GM19328 (cell line): ENCODE measurements around the gene SCML1.
A peak's percentile ranks its signal among the peaks of the same experiment; 100 is the strongest.

Source experiments
- ATAC-seq: cut with Tn5 transposase; IDR thresholded peaks from one replicate; pipeline ENCODE4 v1.9.1; 2021; ENCODE audit warnings: mild to moderate bottlenecking, moderate library complexity; ENCODE audit not compliant: unreplicated experiment

The SCML1 gene, protein sequence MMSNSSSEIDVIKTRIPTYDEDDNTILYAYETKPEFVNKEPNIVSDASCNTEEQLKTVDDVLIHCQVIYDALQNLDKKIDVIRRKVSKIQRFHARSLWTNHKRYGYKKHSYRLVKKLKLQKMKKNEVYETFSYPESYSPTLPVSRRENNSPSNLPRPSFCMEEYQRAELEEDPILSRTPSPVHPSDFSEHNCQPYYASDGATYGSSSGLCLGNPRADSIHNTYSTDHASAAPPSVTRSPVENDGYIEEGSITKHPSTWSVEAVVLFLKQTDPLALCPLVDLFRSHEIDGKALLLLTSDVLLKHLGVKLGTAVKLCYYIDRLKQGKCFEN

DNA sequence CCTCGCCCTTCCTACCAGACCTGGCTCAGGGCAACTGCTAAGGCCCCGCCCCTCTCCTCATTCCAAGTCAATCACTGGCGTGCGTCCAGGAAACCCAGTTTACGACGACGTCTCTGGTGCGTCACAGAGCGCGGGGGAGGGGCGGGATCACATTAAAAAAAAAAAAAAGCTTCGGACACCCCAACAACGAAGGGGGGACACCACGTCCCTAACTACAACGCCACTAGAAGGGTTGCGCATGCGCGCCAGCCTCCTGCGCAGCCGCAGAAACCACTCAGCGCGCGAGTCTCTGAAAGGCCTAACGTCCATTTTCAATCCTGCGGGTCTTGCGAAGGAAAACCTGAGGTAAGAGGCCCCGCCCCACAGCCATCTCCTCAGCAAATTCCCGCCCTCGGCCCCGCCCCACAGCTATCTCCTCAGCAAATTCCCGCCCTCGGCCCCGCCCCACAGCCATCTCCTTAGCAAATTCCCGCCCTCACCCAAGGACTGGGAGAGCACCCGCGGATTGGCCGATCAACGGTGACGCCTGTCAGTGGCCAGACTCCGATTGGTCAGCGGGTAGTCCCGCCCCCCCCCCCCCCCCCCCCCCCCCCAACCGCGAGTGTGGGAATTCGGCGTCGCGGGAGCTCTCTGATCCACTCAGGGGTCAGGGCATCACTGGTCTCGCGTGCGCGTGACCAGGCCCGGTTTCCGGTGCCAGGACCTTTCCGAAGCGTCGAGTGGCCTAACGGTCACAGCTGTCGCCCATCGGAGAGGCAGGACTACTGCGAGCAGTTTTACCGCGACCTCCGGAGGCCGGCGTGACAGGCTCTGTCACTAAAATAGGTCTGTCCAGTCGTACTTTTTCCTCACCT is at the start of gene SCML1:
TSS of gene SCML1 (plus strand) at position 638 of the 854 bp plus-strand sequence. CDS start 6,694 bp downstream, outside the sequence.
- ATAC-seq, result peak; percentile 72

DNA sequence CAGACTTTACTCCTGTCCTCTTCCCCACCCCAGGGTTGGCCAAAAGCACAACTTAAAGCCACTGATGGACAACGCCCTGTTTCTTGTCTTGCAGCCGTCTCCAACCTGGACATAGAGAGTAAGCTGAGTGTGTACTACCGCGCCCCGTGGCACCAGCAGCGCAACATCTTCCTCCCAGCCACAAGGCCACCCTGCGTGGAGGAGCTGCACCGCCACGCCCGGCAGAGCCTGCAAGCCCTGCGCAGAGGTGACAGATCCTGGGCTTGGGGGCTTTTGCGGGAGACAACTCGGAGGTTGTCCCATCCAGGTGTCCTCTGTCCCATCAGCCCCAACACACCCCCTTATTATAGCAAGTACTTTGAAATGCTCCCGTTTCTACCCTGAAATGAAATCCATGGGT is 49.6 kb upstream of the SCML1 start:
- ATAC-seq, result no peak

DNA sequence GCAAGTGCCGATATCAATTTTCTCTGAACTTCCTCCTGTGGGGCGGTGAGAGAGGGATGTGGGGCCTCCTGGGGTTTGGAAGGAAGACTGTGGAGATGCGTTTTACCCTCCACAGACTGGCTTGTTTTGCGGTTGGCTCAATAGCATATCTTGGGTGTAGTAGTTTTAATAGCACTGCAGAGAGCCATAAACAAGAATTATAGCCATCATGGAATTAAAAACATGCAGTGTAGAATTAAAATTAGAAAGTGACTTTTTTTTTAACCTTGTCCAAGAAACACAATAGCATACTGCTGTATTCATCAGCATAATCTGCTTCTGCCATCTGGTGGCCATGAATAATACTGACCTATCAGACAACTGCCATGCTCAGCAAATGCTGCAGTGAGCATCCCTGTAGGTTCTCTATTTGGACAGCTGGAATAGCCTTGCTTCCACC is 47.3 kb upstream of the SCML1 start:
- ATAC-seq, result peak; percentile 83

DNA sequence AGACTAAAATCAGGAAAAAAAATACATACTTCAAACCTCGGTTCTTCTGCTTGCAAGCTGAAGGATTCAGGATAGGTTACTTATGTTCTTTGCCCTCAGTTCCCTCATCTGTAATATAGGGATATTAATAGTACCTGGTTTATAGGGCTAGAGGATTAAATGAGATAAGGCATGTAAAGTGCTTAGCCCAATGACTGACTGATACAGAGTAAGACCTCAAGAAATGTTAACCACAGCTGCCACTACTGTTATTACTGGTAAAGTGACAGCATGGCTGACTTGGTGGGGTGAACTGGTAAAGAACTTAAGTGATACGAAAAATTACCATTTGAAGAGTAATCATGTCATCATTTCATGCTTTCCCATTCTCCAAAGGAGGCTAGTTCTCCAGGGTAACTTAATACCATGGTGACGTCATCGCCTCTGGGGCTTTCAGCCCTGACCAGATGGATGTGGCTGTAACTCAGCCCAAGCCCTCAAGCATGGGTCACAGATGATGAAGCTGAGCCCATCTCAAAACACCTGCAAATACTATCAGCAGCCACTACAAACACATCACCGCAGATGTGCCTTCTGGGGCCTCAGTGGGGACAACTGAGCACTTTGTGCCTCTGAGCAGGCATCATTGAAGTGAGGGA is 44.5 kb upstream of the SCML1 start:
- ATAC-seq, result no peak

DNA sequence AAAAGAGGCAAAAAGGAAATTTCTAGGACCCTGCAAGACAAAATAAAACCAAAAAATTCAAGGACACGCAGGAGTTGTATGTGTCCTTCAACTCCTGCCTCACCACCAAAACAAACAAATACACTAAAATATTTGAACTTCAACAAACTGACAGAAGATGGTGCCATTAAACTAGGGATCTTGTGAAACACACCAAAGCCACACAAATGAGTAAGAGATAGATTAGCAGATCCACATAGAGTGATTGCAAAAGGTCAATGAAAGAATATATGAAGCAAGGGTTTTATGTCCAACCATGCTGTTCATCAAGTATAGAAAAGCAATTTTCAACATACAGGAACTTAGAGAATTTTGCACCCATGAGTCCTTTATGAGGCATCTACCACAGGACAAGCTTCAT is 40.1 kb upstream of the SCML1 start:
- ATAC-seq, result no peak

DNA sequence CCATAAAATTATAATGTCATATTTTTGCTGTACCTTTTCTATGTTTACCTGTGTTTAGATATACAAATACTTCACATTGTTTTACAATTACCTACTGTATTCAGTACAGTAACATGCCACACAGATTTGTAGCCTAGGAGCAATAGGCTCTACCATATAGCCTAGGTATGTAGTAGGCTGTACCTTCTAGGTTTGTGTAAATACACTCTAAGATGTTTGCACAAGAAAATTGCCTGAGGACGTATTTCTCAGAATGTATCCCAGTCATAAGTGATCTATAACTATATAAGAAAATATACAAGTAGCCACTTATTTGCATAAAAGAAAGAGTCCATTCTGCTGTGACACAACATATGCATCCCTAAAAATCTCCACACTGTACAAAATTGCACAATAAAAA is 36.3 kb upstream of the SCML1 start:
- ATAC-seq, result no peak

DNA sequence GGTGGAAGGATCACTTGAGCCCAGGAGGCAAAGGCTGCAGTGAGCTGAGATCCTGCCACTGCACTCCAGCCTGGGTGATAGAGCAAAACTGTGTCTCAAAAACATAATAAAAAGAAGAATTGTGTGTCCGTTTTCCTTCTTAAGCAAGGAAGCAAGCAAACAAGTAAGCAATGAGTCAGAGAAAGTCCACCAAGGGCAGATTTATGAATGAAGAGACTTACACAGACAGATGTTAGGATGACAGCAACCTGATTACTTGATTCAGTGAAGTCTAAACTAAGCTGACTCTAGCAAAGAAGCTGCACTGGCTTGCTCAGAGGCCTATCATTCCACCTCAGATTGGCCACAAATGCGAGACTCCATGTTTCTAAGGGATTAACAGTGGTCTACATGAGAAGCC is 34.1 kb upstream of the SCML1 start:
- no peak for ATAC-seq

DNA sequence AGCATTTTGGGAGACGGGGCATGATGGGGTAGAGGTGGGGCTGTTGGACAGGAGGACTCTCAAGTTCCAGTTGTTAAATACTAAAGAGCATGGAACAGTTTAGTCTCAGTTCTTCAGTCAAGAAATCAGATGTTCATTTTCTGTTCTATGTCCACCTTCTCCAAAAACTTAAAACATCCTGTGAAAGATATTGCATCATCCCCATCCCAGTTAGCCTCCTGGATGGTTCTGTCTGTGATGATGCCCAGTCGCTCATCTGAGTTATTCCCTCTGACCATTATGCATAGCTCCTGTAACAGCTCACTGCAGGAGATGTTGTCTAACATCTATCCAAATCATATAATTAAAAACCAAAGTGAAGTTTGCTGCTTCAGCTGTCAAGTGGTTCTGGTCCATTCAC is 32.1 kb upstream of the SCML1 start:
- ATAC-seq, result no peak

DNA sequence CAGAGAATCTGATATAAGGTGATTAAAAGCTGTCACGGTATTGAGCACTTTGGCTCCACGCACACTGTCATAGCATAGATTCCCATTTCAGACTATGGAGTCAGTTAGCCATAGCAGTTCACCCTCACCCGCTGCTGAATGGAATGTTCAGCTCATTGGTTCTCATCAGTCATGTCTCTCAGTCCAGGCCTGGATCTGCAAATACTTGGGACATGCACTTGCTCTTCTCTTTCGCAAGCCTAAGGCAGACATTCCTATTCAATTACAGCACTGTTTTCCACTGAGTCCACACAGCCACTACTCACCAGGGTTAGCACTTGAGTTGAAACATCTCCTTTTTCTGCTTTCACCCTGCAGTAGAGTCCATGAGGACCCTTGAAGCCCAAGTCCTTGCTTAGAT is 30.6 kb upstream of the SCML1 start:
- no peak for ATAC-seq

DNA sequence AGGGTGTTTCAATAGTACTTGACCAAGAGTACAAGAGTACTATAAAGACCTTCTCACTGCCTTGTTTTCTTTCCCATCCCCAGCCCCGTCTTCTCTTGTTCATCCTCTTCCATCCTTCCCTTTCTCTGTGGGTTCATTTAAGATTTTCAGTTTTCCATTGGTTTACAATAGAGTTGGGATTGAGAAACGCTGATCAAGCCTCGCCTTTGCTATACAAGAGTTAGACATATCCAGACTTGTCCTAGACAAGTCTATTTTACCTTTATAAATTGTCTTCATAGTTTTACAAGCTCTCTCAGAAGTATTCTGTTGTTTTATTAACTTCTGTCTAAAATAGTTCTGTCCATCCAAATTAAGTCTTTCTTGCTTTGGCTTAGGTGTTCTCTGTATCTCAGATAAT is 29.6 kb upstream of the SCML1 start:
- no peak for ATAC-seq

DNA sequence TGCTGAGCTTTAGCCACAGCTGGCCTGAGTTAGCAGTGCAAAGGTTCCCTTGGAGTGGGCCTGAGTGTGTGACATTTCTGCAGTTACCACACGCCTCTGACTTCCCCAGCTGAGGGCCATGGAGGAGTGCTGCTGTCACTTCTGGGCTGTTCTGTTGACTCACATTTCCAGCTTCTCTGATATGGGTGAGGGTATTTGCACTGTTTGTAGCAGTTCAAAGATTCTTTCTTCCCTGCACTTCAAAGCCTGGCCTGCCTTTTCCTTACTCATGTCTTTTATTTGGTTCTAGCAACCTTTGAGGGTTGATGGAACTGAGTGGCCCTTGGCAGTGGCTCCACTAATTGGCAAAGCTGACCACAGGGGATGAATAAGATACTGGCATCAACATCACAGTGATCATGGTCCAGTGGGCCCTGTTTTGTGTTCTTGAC is 26.4 kb upstream of the SCML1 start:
- ATAC-seq, result no peak

DNA sequence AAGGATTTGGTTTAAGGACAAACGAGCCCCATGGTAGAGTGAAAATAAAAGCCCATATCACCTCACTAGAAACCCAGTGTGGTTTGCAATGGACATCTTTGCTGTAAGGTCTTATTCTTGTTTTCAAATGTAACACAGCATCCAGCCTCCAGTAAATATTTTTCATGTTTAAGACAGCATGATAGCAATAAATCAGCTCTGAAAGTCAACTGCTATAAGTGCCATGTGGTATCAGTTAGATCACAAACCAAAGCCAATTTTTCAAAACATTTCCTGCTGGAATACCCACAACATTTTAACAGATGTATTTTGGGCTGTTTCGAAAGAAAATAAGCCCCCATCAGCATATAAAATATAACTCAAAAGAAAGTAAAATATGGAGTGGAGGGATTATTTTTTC is 24.0 kb upstream of the SCML1 start:
- ATAC-seq, result no peak

DNA sequence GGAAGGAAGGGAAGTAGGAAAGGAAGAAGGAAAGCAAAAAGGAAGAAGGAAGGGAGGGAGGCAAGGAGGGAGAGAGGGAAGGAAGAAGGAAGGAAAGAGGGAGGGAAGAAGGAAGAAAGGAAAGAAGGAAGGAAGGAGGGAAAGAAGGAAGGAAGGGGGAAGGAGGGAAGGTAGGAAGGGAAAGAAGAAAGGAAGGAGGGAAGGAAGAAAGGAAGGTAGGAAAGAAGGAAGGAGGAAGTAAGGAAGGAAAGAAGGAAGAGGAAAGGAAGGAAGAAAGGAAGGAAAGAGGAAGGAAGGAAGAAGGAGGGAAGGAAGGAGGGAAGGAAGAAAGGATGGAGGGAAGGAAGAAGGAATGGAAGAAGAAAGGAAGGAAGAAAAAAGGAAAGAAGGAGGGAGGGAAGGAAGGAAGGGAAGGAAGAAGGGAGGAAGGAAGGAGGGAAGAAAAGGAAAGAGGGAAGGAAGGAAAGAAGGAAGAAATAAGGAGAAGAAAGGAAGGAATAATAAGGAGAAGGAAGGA is 18.6 kb upstream of the SCML1 start:
- no peak for ATAC-seq

DNA sequence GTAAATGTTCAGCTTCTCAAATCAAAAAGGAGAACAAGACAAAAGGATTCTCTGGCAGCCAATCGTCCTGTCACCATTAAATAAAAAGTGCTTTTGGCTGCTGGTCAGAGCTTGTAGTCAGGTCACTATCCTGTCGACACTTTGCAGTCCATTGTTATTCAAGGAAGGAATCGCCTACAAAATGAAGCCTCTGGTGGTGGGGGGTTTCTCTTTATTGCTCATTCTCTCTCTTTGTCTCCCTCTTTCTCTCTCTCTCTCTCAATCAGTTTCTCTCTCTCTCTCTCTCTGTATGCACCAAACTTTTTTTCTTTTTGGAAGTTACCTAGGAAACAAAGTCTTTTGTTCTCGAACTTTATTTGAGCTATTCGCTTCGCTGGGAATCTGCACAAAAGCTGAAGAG is 17.6 kb upstream of the SCML1 start:
- ATAC-seq, result no peak

DNA sequence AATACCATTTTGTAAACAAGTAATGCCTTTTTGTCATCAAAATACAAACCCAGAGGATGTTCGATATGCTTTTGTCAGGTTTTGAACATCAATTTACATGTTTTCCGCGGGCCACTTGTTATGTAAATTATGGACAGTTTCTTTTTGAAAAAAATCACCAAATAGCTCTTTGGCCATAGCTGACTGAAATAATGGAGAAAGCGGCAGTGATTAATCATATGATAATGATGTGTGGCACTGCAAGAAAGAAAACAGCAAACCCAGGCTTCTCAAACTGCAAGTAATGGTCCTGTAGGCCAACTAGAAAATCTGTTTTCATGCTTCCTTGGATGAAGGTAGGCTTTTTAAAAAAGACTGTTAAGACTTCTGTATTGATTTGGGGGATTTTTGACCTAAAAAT is 15.6 kb upstream of the SCML1 start:
- ATAC-seq, result no peak

DNA sequence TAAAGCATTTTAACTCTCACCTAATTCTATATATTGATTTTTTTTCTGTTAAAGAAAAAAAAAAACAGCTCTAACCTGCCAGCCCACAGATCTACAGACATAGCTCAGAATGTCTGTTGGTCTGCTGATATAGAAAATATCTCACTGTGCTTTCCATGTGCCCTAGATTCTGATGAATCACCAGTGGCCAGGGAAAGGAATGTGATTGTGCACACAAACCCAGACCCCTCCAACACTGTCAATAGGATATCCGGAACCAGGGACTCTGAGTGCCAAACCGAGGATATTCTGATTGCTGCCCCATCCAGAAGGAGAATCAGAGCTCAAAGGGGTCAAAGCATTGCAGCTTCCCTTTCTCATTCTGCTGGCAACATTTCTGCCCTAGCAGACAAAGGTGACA is 12.1 kb upstream of the SCML1 start:
- ATAC-seq, result no peak

DNA sequence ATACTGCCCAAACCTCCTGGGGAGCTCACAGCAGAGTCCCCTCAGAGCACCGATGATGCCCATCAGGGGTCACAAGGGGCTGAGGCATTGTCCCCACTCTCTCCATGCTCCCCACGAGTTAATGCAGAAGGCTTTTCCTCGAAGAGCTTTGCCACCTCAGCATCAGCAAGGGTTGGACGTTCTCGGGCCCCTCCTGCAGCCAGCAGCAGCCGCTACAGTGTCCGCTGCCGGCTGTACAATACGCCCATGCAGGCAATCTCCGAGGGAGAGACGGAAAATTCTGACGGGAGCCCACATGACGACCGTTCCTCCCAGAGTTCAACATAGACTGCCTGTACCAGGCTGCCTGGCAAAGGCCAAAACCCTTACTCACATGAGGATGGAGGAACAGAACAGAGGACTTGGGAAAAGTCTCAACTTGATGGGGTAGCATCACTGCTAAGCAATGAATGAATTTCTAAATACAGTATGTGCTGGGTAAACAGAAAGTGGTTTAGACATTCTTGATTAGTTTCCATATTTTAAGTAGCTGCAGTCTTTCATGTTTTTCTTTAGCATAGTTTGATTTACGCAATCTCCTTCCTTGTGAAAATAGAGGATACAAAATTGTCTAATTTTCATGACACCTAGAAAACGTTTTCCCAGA is 5.0 kb upstream of the SCML1 start:
- ATAC-seq, result no peak

DNA sequence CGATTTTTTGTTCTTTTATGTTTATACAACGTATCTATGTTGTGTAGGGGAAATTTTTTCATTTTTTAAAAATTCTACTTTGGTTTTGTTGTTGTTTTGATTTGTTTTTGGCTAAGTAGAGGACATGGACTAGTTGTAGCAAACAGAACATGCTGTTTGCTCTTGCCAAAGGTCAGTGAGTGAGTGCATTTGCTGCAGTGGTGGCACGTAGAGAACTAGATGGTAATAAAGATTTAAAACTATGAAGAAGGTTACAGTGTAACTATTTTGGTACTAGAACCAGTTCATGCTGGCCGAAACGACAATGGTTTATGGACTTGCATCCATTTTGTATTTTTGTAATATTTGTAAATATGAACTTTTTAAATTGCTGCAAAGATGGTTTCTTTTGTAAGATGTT is 1.9 kb upstream of the SCML1 start:
- ATAC-seq, result no peak

DNA sequence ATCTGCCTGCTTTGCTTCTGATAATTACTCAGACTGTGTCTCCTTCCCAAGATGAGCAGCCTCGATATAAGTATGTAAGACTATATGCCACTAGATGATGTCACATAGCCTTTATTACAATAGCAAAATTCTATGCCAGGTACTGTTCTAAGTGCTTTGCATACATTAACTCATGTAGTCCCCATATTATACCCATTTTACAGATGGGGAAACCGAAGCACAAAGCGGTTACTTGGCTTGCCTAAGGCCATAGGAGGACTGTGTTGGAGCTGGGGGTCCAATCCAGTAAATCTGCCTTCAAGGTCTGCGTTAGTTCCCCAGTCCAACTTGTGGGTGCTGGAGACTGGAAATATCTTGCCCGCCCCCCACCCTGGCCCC is 826 bp upstream of the SCML1 start:
- ATAC-seq, result no peak

DNA sequence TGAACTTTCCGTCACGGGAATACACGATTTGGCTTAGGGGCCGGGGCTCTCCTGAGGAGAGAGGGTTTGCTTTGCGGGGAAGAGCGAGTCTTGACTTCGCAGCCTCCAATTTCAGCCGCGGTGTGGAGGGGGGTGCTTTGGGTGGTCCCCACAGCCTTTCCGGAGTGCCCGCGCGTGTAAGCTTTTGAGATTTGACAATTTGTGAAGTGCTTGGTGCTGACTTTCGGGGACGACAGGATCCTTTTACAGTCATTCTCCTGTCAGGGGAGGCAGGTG is 355 bp downstream of the SCML1 start:
- ATAC-seq, result no peak

DNA sequence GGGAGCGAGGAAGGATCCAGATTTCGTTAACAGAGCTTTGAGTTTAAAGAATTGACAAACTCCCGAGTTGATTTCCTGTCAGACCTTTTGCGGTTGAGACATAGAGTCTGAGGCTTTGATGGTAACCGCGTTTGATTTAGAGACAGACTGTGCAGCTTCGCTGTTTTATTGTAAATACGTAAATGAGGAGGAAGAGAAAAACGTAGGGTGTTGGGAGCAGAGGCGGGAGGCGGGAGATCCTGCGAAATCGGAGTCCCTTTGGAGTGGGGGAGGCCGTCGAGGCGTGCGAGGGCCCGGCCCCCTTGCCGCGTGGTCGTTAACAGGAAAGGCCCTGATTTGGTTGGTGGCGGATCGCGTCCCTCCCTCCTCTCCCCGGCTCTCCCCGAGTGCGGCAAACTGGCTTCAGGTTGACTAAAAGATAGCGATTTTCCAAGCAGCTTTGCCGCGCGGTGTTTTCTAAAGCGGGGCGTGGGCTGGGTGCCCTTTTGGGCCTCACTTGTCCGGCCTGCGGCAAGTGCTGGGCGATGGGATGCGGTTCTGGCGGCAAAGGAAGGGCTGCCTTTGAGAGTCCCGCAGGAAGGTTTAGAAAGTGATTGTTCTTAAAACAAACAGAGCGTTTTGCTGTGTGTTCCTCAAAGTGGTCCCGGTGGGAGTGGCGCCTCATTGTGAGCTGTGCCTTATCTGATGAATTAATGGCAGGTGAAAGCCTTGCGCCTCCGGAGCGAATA is 857 bp downstream of the SCML1 start:
- ATAC-seq, result no peak
